NCI-H226 (cell line): Measurements from ENCODE around the gene HNRNPA1.
"Not testable (repeated sequence)": the region's sequence is repeated elsewhere in the genome, so short reads cannot be mapped to it uniquely, and the experiment has no call there.

Source experiments
- DNase-seq: peaks from one replicate; pipeline ENCODE4 v3.0.0-alpha.2; 2015

The HNRNPA1 gene

GRCh38 chr12:54280468-54281260 lies at the start of gene HNRNPA1:
Gene HNRNPA1 (plus strand): TSS chr12:54280726. CDS start chr12:54280808, 82 bp downstream.
- peak; percentile 100 for DNase-seq

GRCh38 chr12:54231269-54231668 lies 49.3 kb upstream of the HNRNPA1 start:
- not testable (repeated sequence) for DNase-seq

GRCh38 chr12:54232790-54233189 lies 47.7 kb upstream of the HNRNPA1 start:
- DNase-seq: no peak

- no peak for DNase-seq
These were observed 42.0 kb upstream of the HNRNPA1 start for GRCh38 chr12:54238531-54238930.

- no peak for DNase-seq
These were observed 40.9 kb upstream of the HNRNPA1 start for GRCh38 chr12:54239620-54240019.

- no peak for DNase-seq
These were observed 40.4 kb upstream of the HNRNPA1 start for GRCh38 chr12:54240129-54240528.

GRCh38 chr12:54240971-54241588 lies 39.4 kb upstream of the HNRNPA1 start:
- DNase-seq: no peak

- DNase-seq: no peak
These were observed 34.4 kb upstream of the HNRNPA1 start for GRCh38 chr12:54246011-54246641.

- no peak for DNase-seq
These were observed 31.0 kb upstream of the HNRNPA1 start for GRCh38 chr12:54249489-54249888.

GRCh38 chr12:54251667-54252284 lies 28.8 kb upstream of the HNRNPA1 start:
- no peak for DNase-seq

GRCh38 chr12:54253240-54253639 lies 27.3 kb upstream of the HNRNPA1 start:
- peak; percentile 19 for DNase-seq

GRCh38 chr12:54257332-54257731 lies 23.2 kb upstream of the HNRNPA1 start:
- DNase-seq: no peak

GRCh38 chr12:54258201-54258681 lies 22.3 kb upstream of the HNRNPA1 start:
- DNase-seq: peak; percentile 46

- peak; percentile 95 for DNase-seq
These were observed 21.1 kb upstream of the HNRNPA1 start for GRCh38 chr12:54259194-54260011.

GRCh38 chr12:54261815-54262402 lies 18.6 kb upstream of the HNRNPA1 start:
- DNase-seq: no peak

- DNase-seq: peak; percentile 93
These were observed 18.1 kb upstream of the HNRNPA1 start for GRCh38 chr12:54262403-54262925.

GRCh38 chr12:54265364-54265812 lies 15.1 kb upstream of the HNRNPA1 start:
- no peak for DNase-seq

GRCh38 chr12:54266852-54267251 lies 13.7 kb upstream of the HNRNPA1 start:
- DNase-seq: no peak

GRCh38 chr12:54270345-54270744 lies 10.2 kb upstream of the HNRNPA1 start:
- DNase-seq: no peak

GRCh38 chr12:54272214-54272613 lies 8.3 kb upstream of the HNRNPA1 start:
- no peak for DNase-seq

- DNase-seq: no peak
These were observed 6.5 kb upstream of the HNRNPA1 start for GRCh38 chr12:54273981-54274380.

GRCh38 chr12:54276368-54276767 lies 4.2 kb upstream of the HNRNPA1 start:
- no peak for DNase-seq
